IPS DF 6.9 (cell line): Measurements from ENCODE around the gene COQ3.

Experiments
- DNase-seq: peaks from one replicate; pipeline ENCODE4 v3.0.0-alpha.2; 2013; ENCODE audit warnings: low read depth, low spot score
- H3K27ac ChIP-seq: one replicate; pipeline ENCODE4 v1.5.1; 2013; ENCODE audit warnings: low read length, control low read depth
- H3K27me3 ChIP-seq: 2 replicates; pipeline ENCODE4 v1.6.1; 2013; ENCODE audit warnings: mild to moderate bottlenecking, low read length; ENCODE audit not compliant: control insufficient read depth, insufficient read depth
- H3K36me3 ChIP-seq: 2 replicates; pipeline ENCODE4 v1.6.1; 2013; ENCODE audit warnings: low read length; ENCODE audit not compliant: control insufficient read depth, insufficient read depth
- H3K4me1 ChIP-seq: 2 replicates; pipeline ENCODE4 v1.6.1; 2013; ENCODE audit warnings: low read length; ENCODE audit not compliant: control insufficient read depth, insufficient read depth
- H3K4me3 ChIP-seq: 2 replicates; pipeline ENCODE4 v1.5.1; 2013; ENCODE audit warnings: mild to moderate bottlenecking, low read length
- H3K9me3 ChIP-seq: 2 replicates; pipeline ENCODE4 v1.6.1; 2013; ENCODE audit warnings: low read length, inconsistent platforms; ENCODE audit not compliant: control insufficient read depth, insufficient read depth
- WGBS: extraction: QIAGEN DNeasy Blood & Tissue Kit; methylation state at CpG from one replicate; pipeline ENCODE4 v1.1.7; 2013; ENCODE audit warnings: mixed read lengths, missing lambda C conversion rate; ENCODE audit not compliant: insufficient read length, insufficient coverage; 5-methylcytosine and 5-hydroxymethylcytosine counted together

Gene COQ3, protein sequence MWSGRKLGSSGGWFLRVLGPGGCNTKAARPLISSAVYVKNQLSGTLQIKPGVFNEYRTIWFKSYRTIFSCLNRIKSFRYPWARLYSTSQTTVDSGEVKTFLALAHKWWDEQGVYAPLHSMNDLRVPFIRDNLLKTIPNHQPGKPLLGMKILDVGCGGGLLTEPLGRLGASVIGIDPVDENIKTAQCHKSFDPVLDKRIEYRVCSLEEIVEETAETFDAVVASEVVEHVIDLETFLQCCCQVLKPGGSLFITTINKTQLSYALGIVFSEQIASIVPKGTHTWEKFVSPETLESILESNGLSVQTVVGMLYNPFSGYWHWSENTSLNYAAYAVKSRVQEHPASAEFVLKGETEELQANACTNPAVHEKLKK

DNA sequence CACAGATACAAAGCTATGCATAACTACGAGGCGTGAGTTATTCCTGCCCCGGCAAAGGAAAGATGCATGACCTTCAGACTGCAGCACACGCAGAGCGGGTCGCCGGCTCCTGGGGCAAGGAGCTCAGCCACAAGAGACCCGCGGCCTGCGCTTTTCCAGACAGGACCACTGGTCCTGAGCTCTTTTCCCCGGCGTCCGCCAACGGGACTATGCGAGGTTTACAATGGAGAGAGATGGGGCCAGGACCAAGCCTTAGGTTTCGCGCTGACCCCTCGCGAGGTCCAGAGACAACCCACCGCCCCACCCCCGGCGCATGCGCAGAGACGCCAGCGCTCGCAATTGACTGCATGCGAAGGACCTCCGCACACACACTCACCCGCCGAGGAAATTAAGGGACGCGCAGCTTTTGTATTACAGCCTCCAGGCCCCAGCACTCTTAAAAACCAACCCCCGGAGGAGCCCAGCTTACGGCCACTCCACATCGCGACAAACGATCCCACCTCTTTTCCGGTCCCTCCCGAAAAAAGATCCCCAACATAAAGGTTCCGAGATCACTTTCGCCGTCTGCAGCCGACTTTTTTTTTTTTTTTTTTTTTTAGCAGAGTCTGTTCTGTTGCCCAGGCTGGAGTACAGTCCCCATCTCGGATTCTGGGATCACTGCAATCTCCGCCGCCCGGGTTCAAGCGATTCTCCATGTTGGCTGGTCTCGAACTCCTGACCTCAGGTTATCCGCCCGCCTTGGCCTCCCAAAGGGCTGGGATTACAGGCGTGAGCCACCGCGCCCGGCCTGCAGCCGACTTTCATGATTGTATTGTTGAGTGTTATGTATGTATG is at the start of gene COQ3:
Gene COQ3 (minus strand): TSS at position 498 of the 834 bp plus-strand sequence. CDS start 16 bp downstream, at position 482.
- Histone ChIP-seq H3K4me3 (peak within 1 kb of the TSS; percentile 83; the same call in 1 of the 2 replicates), H3K36me3 (no peaks in the 10 kb centered on the region), H3K27me3 (no peaks in the 10 kb centered on the region), H3K4me1 (no peaks in the 10 kb centered on the region), H3K27ac (no peak within 1 kb of the TSS), H3K9me3 (no peaks in the 10 kb centered on the region)
- no CpG with 5 or more reads among the region's 56 CpGs for WGBS
- peak; percentile 50 for DNase-seq

DNA sequence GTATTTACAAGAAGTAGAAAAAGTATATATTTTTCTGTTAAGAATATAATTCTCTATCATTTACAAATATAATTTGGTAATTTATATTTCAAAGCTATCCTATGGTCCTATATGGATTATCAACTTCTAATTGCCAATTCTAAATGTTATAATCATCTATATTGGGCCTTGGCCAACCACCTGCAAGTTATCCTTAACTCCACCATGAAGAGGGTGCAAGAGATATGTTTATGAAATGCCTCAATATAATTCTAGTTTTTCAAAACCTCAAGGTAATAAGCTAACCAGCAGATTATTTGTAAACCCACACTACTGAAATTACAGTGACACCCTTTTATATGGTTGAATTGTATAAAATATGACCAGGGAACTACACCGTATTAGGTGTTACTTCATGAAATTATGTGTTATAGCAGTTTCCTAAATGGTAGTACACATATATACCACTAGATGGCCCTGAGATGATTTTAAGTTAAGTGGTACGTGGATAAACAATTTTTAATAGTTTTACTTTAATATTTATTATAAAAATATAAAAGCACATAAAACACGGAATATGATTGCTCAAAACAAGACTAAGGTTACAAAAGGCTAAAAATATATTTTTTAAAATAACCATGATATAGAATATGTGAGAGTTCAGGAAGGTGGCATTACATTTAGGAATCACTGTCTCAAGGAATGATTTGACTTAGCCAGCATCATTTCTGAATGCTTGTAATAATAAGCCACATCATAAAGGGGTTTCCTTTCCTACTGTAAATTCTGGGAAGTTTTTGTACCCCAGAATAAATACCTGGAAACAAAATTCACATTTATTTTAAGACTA is 40.9 kb upstream of the COQ3 start:
- no peak for DNase-seq

DNA sequence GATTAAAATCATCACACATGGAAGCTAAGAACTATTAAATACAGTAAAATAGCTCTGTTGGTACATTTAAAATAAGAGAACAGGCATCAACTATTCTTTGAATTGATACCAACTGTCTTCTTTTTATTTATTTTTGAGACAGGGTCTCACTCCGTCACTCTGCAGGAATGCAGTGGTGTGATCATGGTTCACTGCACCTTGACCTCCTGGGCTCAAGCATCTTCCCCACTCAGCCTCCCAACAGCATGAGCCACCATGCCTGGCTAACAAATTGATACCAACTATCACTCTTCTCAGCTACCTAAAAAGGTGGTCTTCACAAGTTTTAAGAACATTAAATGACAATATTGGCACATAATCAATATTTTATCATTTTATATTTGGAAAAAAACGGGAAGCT is 38.9 kb upstream of the COQ3 start:
- H3K4me3 ChIP-seq: no peak overlapping the region
- H3K36me3 ChIP-seq: no peaks in the 10 kb centered on the region
- no peaks in the 10 kb centered on the region for H3K27me3 ChIP-seq
- DNase-seq: no peak
- WGBS: no CpG with 5 or more reads among the region's 2 CpGs
- no peaks in the 10 kb centered on the region for H3K4me1 ChIP-seq
- H3K27ac ChIP-seq: no peak overlapping the region
- no peaks in the 10 kb centered on the region for H3K9me3 ChIP-seq

More for the DNA sequence above, 40.9 kb upstream of the COQ3 start:
- H3K27me3 ChIP-seq: no peaks in the 10 kb centered on the region
- no peak overlapping the region for H3K4me3 ChIP-seq
- no CpG with 5 or more reads among the region's 3 CpGs for WGBS
- no peaks in the 10 kb centered on the region for H3K9me3 ChIP-seq
- no peaks in the 10 kb centered on the region for H3K4me1 ChIP-seq
- H3K36me3 ChIP-seq: no peaks in the 10 kb centered on the region
- no peak overlapping the region for H3K27ac ChIP-seq

DNA sequence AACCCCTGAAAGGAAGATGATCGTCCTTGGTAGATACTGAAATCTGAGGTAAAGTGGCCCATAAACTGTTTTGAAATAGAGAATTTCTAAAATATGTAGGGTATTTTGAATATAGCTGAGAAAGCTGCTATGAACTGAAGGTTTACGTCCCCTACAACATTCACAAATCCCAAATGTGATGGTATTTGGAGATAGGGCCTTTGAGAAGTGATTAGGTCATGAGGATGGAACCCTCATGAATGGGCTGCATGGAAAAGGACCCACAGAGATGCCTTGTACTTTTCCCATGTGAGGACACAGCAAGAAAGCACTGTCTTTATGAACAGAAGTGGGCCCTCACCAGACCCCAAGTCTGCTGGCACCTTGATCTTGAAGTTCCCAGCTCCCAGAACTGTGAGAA is 37.9 kb upstream of the COQ3 start:
- WGBS: no CpG with 5 or more reads among the region's 2 CpGs
- H3K4me3 ChIP-seq: no peak overlapping the region
- no peaks in the 10 kb centered on the region for H3K9me3 ChIP-seq
- H3K27ac ChIP-seq: no peak overlapping the region
- no peaks in the 10 kb centered on the region for H3K27me3 ChIP-seq
- no peaks in the 10 kb centered on the region for H3K36me3 ChIP-seq
- H3K4me1 ChIP-seq: no peaks in the 10 kb centered on the region
- DNase-seq: no peak

DNA sequence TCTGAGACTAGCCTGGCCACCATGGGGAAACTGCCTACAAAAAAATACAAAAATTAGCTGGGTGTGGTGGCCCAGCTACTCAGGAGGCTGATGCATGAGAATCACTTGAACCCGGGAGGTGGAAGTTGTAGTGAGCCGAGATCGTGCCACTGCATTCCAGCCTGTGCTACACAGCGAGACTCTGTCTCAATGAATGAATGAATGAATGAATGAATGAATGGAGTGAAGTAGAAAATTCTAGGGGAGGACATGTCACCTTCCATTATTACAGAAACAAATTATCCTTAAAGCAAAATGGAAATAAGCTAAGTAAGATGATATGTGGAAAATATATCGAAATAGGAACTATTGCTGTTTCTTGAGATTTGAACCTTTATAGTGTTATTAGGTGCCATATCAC is 34.0 kb upstream of the COQ3 start:
- WGBS: no CpG with 5 or more reads among the region's 5 CpGs
- Histone ChIP-seq H3K9me3 (no peaks in the 10 kb centered on the region), H3K27me3 (no peaks in the 10 kb centered on the region), H3K4me3 (no peak overlapping the region), H3K27ac (no peak overlapping the region), H3K36me3 (no peaks in the 10 kb centered on the region), H3K4me1 (no peaks in the 10 kb centered on the region)
- DNase-seq: no peak

DNA sequence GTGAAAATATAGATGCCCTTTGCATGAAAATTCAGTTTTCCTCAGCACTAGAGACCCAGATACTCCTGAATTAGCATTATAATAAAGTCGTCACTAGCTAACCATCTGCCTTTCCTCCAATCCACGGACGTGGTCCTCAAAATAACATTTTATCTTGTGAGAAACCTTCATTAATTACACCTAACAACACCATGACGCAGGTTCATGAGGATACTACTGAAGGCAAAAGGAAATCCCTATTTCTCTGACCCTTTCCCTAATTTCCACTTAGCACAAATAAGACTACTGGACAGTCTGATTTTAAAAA is 32.4 kb upstream of the COQ3 start:
- no peaks in the 10 kb centered on the region for H3K9me3 ChIP-seq
- DNase-seq: no peak
- H3K4me3 ChIP-seq: no peak overlapping the region; the same call in 1 of the 2 replicates
- no CpG with 5 or more reads among the region's 4 CpGs for WGBS
- no peaks in the 10 kb centered on the region for H3K36me3 ChIP-seq
- H3K4me1 ChIP-seq: no peaks in the 10 kb centered on the region
- no peaks in the 10 kb centered on the region for H3K27me3 ChIP-seq
- H3K27ac ChIP-seq: no peak overlapping the region

DNA sequence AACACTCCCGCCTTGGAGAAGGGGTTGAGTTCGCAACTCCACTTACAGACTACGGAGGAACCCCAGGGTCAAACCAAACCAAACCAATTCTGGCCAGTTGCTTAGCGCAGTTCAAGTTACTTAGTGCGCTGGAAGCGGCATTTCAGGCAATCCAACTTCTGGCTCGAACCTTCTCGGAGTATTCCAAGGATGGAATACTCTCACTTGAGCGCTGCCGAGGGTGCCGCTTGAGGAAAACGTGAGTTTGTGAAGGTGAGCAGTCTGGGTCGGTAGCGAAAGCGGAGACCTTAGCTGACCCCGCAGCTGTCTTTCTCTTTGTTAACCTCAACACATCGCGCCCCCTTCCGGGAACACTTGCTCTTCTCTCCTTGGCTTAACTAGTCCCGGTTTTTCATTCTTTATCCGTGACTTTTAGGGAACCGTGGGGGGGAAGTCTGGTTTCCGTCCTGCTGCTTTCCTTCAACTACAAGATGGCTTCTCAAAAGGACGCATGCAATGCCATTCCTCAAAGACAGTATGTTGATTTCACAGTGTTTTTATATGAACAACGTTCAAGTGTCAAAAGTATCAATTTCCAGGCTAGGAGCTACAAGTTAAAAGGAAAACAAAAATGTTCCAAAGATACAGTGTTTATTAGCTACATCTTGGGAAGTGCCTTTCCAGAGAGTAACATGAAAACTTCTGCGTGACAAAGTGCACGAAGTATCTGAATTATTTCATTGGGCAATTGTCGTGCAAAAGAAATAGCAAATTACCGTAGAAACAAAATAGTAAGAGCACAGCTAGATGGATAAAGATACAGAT is 31.9 kb upstream of the COQ3 start:
- no CpG with 5 or more reads among the region's 29 CpGs for WGBS
- H3K9me3 ChIP-seq: no peaks in the 10 kb centered on the region
- peak overlapping the region; percentile 69; the same call in 1 of the 2 replicates for H3K4me3 ChIP-seq
- H3K27me3 ChIP-seq: no peaks in the 10 kb centered on the region
- H3K4me1 ChIP-seq: no peaks in the 10 kb centered on the region
- no peak overlapping the region for H3K27ac ChIP-seq
- H3K36me3 ChIP-seq: no peaks in the 10 kb centered on the region
- DNase-seq: peak; percentile 93

DNA sequence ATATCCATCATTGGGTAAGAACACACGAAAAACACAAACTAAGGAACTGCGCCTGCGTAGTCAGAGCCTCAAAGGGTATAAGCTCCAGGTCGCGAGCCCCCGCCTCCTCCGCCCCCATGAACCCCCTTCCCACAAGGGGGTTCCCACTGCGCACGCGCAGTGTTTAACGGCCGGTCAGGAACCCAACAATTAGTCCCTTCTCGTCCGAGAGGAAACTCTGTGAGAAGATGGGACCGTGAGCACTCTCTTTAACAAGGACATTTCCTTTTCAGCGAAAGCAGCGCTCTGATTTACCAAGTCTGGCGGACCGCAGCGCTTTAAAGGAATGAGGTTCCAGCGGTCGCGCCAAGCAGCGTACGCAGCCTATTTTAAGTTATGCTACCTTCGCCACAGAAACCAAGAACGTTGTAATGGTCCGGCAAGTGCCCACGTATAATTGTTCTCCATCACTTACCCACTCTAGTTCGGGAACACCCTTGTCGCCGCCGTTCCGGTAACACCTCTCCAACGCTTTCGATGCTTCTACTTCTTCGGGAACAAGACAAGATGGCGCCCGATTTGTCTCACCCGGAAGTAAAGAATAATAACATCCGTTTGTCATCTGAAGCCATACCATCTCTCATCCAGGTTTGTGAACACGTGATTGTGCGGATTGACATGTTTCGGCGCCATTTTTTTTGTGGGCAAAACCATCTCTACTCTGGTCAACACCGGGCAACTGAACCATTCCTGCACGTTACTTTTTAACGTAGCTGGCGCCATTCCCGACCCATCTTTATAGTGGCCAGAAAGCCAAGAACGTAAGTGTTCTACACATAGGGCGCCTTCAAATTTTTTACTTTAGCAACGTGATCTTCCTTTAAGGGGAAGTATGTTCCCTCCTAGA is 31.0 kb upstream of the COQ3 start, which contains the start of gene PNISR:
Gene PNISR (minus strand): TSS at position 548 of the 886 bp plus-strand sequence. CDS start 10,649 bp downstream, outside the sequence.
- no peaks in the 10 kb centered on the region for H3K36me3 ChIP-seq
- no peaks in the 10 kb centered on the region for H3K4me1 ChIP-seq
- H3K4me3 ChIP-seq: peak within 1 kb of the TSS; percentile 69
- no peak within 1 kb of the TSS for H3K27ac ChIP-seq
- no CpG with 5 or more reads among the region's 53 CpGs for WGBS
- H3K27me3 ChIP-seq: no peaks in the 10 kb centered on the region
- DNase-seq: peak; percentile 96
- no peaks in the 10 kb centered on the region for H3K9me3 ChIP-seq

DNA sequence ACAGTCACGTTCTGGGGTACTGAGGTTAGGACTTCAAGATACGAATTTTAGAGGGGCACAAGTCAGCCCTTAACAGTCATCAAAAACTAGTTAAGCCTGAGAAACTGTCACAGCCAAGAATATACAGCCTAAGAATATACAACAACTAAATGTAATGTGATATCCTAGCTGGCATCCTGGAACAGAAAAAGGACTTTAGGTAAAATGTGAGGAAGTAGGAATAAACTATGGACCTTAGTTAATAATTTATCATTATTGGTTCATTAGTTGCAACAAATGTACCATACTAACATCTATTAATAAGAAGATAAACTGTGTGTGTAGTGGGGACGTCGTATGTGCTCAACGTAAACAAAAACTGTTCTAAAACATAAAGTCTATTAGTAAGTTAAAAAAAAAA is 30.0 kb upstream of the COQ3 start:
- Histone ChIP-seq H3K4me3 (no peak overlapping the region; the same call in 1 of the 2 replicates), H3K27me3 (no peaks in the 10 kb centered on the region), H3K36me3 (no peaks in the 10 kb centered on the region), H3K9me3 (no peaks in the 10 kb centered on the region), H3K27ac (no peak overlapping the region), H3K4me1 (no peaks in the 10 kb centered on the region)
- WGBS: no CpG with 5 or more reads among the region's 5 CpGs
- no peak for DNase-seq
